Vagina (tissue), 2 donors: Measurements from ENCODE around the gene MEFV. TPM values are rescaled to one million over a fixed set of nuclear protein-coding genes. Genes with fewer than 3 reads are reported as not detected.

Experiments
- DNase-seq, 2 donors: peaks; one replicate each; pipeline ENCODE4 v3.0.0-alpha.2; 2017; ENCODE audit errors: extremely low spot score in 2 of 2
- H3K27ac ChIP-seq: fragments of 200-600 bp; sonication (generic); one replicate; pipeline ENCODE4 v1.5.1; 2019
- H3K27me3 ChIP-seq: fragments of 200-600 bp; sonication (generic); one replicate; pipeline ENCODE4 v1.5.1; 2019
- H3K36me3 ChIP-seq, 2 donors: fragments of 200-600 bp; sonication (generic); one replicate each; pipeline ENCODE4 v1.5.1; 2017 to 2019
- H3K4me1 ChIP-seq: fragments of 200-600 bp; sonication (generic); one replicate; pipeline ENCODE4 v1.5.1; 2019
- H3K4me3 ChIP-seq, 2 donors: fragments of 200-600 bp; sonication (generic); 1 replicate in 1 of 2; 2 replicates in 1 of 2; pipeline ENCODE4 v1.5.1; 2016 to 2019
- H3K9me3 ChIP-seq: fragments of 200-600 bp; sonication (generic); one replicate; pipeline ENCODE4 v1.5.1; 2019
- CTCF ChIP-seq, 3 experiments: fragments of 450-650 bp in 2 of 3; fragments of 200-600 bp in 1 of 3; sonication (generic) in 1 of 3; IDR thresholded peaks; one replicate each; pipeline ENCODE4 v1.5.1; 2017 to 2019; ENCODE audit warnings: antibody characterized with exemption in 3 of 3, mild to moderate bottlenecking in 2 of 3, moderate library complexity in 2 of 3
- POLR2A ChIP-seq, 2 donors: fragments of 450-650 bp; IDR thresholded peaks; one replicate each; pipeline ENCODE4 v1.6.1; 2017; ENCODE audit warnings: antibody characterized with exemption in 2 of 2, mild to moderate bottlenecking in 2 of 2, moderate library complexity in 2 of 2
- POLR2AphosphoS5 ChIP-seq, 2 donors: sonication (generic); formaldehyde crosslinking; IDR thresholded peaks; one replicate each; pipeline ENCODE4 v1.9.0; 2017; ENCODE audit warnings: antibody characterized with exemption in 2 of 2, mild to moderate bottlenecking in 2 of 2, low read depth in 1 of 2; ENCODE audit not compliant: insufficient read depth in 1 of 2
- intact Hi-C: fragments of 100-400 bp; cut with DNase I; formaldehyde crosslinking; loops from one replicate; pipeline ENCODE4 v1.15.1; 2023
- total RNA-seq: library from RNA; depleted of rRNA; stranded (reverse); fragments of >200 nt; gene quantifications from one replicate; pipeline ENCODE4 v1.2.3, GENCODE V29; 2016

MEFV gene
- total RNA-seq, 1 donor from 2014 or later = 1.5 TPM

- Histone ChIP-seq H3K9me3 (peaks cover 54% of the 10 kb centered on the region), H3K4me3 (no peak overlapping the region), H3K36me3 (peaks cover 0 to 56% of the 10 kb centered on the region in 2 donors), H3K4me1 (no peaks in the 10 kb centered on the region), H3K27me3 (no peaks in the 10 kb centered on the region), H3K27ac (no peak overlapping the region)
- TF ChIP-seq POLR2AphosphoS5 (IDR thresholded peaks at IDR 0.05; ENCODE audit: insufficient read depth in 1 of 2, low read depth in 1 of 2) (no peak), POLR2A (IDR thresholded peaks at IDR 0.05) (no peak), CTCF (IDR thresholded peaks at IDR 0.05) (no peak)
- intact Hi-C loops = no loop called here
- DNase-seq = no peak
Measured at GRCh38 chr16:3295783-3296182, 39.4 kb upstream of the MEFV start.

GRCh38 chr16:3295209-3295608, 38.8 kb upstream of the MEFV start:
- no peak for DNase-seq
- intact Hi-C loops = no loop called here
- Histone ChIP-seq H3K9me3 (peaks cover 58% of the 10 kb centered on the region), H3K27ac (no peak overlapping the region), H3K4me3 (no peak overlapping the region), H3K36me3 (peaks cover 3 to 56% of the 10 kb centered on the region in 2 donors), H3K27me3 (no peaks in the 10 kb centered on the region), H3K4me1 (no peaks in the 10 kb centered on the region)
- TF ChIP-seq POLR2A (IDR thresholded peaks at IDR 0.05) = no peak
- no peak for TF ChIP-seq POLR2AphosphoS5 (IDR thresholded peaks at IDR 0.05; ENCODE audit: insufficient read depth in 1 of 2, low read depth in 1 of 2)
- no peak for TF ChIP-seq CTCF (IDR thresholded peaks at IDR 0.05)

- peaks cover 73% of the 10 kb centered on the region for H3K9me3 ChIP-seq
- peaks cover 18 to 74% of the 10 kb centered on the region in 2 donors for H3K36me3 ChIP-seq
- no peaks in the 10 kb centered on the region for H3K27me3 ChIP-seq
- intact Hi-C loops = no loop called here
- H3K4me3 ChIP-seq = no peak overlapping the region
- no peak for DNase-seq
- H3K4me1 ChIP-seq = no peaks in the 10 kb centered on the region
- no peak overlapping the region for H3K27ac ChIP-seq
- TF ChIP-seq POLR2AphosphoS5 (IDR thresholded peaks at IDR 0.05; ENCODE audit: insufficient read depth in 1 of 2, low read depth in 1 of 2) (no peak), POLR2A (IDR thresholded peaks at IDR 0.05) (no peak), CTCF (IDR thresholded peaks at IDR 0.05) (no peak)
Measured at GRCh38 chr16:3292604-3293003, 36.2 kb upstream of the MEFV start.

GRCh38 chr16:3289998-3290673, 33.7 kb upstream of the MEFV start:
- intact Hi-C loops = no loop called here
- no peaks in the 10 kb centered on the region for H3K27me3 ChIP-seq
- H3K4me1 ChIP-seq = peaks cover 6% of the 10 kb centered on the region
- peak overlapping the region in 1 of 2 donors; percentile 24 for H3K4me3 ChIP-seq
- TF ChIP-seq CTCF (IDR thresholded peaks at IDR 0.05) (no peak), POLR2AphosphoS5 (IDR thresholded peaks at IDR 0.05; ENCODE audit: insufficient read depth in 1 of 2, low read depth in 1 of 2) (no peak), POLR2A (IDR thresholded peaks at IDR 0.05) (no peak)
- DNase-seq = no peak
- no peak overlapping the region for H3K27ac ChIP-seq
- H3K36me3 ChIP-seq = peaks cover 18 to 94% of the 10 kb centered on the region in 2 donors
- peaks cover 60% of the 10 kb centered on the region for H3K9me3 ChIP-seq

- Histone ChIP-seq H3K4me3 (peak overlapping the region; percentile 87 to 91), H3K36me3 (peaks cover 14 to 56% of the 10 kb centered on the region in 2 donors), H3K4me1 (peaks cover 29% of the 10 kb centered on the region), H3K27ac (no peak overlapping the region), H3K27me3 (no peaks in the 10 kb centered on the region), H3K9me3 (peaks cover 21% of the 10 kb centered on the region)
- DNase-seq = no peak
- TF ChIP-seq CTCF (IDR thresholded peaks at IDR 0.05) (no peak), POLR2A (IDR thresholded peaks at IDR 0.05) (no peak), POLR2AphosphoS5 (IDR thresholded peaks at IDR 0.05; ENCODE audit: insufficient read depth in 1 of 2, low read depth in 1 of 2) (no peak)
- intact Hi-C loops = no loop called here
Measured at GRCh38 chr16:3285131-3285530, 28.7 kb upstream of the MEFV start.
